Measurements from ENCODE around the gene BICD1.

DNA sequence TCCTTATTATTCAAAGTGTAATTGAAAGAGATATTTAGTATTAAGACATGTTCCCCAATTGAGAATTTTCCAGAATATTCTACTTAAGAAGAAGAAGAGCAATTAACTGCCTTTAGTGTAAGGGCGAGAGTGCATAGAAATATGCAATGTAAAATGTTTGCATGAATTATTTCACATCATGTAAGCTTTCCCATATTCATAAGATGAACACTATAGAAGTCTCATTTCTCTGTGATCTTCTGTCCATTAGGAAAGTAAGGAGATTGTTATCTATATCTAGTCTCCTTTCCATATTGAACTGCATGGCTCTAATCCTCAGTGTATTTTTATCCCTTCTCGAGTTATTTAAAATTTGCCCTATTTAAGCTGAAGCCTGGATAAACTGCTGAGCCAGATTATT, 275.6 kb downstream of the BICD1 start:
- TF ChIP-seq, protein P1, sequence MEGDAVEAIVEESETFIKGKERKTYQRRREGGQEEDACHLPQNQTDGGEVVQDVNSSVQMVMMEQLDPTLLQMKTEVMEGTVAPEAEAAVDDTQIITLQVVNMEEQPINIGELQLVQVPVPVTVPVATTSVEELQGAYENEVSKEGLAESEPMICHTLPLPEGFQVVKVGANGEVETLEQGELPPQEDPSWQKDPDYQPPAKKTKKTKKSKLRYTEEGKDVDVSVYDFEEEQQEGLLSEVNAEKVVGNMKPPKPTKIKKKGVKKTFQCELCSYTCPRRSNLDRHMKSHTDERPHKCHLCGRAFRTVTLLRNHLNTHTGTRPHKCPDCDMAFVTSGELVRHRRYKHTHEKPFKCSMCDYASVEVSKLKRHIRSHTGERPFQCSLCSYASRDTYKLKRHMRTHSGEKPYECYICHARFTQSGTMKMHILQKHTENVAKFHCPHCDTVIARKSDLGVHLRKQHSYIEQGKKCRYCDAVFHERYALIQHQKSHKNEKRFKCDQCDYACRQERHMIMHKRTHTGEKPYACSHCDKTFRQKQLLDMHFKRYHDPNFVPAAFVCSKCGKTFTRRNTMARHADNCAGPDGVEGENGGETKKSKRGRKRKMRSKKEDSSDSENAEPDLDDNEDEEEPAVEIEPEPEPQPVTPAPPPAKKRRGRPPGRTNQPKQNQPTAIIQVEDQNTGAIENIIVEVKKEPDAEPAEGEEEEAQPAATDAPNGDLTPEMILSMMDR (IDR thresholded peaks at IDR 0.05) = no peak
- TF ChIP-seq POLR2A (IDR thresholded peaks at IDR 0.05) = no peak

Measured in right lobe of liver (tissue), 4 donors.